Renal cortical epithelial cell (primary cell): ENCODE results near the gene COPRS. TPM values are rescaled to one million over a fixed set of nuclear protein-coding genes. Genes with fewer than 3 reads are reported as not detected.
"Not testable (repeated sequence)": the region's sequence is repeated elsewhere in the genome, so short reads cannot be mapped to it uniquely, and the experiment has no call there.

Source experiments
- DNase-seq: peaks from one replicate; pipeline ENCODE4 v3.0.0-alpha.2; 2011; ENCODE audit warnings: low read depth
- total RNA-seq: library from RNA; depleted of rRNA; stranded (reverse); fragments of >200 nt; gene quantifications from 2 replicates; pipeline ENCODE4 v1.2.3, GENCODE V29; 2014

COPRS gene
- total RNA-seq, 1 donor from 2014 or later: 40.0 TPM

DNA sequence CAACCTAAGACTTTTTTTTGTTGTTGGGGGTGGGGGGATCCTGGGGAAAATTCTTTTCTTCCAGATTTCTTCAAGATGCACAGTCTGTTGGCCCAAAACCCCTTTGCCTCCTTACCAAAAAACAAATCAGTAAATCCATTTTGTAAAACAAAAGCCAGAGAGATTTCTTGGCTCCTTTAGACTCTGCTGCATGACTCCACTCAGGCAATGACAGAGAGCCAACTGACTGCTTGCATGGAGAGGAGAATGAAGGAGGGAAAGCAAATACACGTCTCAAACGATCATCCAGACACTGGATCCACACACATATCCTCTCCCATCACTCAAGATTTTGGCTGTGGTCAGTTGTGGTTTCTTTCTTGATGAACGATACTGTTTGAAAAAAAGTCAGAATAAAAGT lies 13.8 kb downstream of the COPRS start:
- no peak for DNase-seq

DNA sequence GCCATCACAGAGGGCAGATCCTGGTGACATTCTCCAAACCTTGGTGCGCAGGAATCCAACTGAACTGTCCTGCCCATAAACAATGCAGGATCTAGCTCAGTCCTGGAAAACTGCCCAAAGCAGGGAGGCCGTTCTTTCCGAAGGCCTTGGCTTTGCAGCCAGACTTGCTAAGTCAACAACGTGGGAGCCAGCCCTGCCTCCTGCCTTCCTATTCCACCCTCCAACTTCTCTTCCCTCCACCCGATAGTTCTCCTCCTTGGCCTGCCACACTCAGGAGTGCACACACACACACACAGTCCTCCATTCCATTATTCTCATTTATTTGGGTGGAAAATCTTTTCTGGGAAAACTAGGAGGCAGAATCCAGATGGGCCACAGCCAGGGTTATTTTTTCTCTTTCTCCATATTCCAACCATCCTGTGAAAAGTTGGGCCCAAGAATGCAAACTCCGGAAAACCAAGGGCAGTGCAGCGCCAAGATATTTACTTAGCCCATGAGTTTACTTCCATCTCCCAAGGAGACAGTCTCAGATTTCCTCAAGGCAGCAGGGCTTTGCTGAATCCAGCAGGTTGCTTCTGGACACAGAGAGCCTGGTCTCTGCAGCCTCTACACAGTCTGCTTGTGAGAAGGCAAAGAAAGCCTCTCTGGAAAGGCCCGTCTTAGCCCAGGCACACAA lies 15.8 kb downstream of the COPRS start:
- no peak for DNase-seq

DNA sequence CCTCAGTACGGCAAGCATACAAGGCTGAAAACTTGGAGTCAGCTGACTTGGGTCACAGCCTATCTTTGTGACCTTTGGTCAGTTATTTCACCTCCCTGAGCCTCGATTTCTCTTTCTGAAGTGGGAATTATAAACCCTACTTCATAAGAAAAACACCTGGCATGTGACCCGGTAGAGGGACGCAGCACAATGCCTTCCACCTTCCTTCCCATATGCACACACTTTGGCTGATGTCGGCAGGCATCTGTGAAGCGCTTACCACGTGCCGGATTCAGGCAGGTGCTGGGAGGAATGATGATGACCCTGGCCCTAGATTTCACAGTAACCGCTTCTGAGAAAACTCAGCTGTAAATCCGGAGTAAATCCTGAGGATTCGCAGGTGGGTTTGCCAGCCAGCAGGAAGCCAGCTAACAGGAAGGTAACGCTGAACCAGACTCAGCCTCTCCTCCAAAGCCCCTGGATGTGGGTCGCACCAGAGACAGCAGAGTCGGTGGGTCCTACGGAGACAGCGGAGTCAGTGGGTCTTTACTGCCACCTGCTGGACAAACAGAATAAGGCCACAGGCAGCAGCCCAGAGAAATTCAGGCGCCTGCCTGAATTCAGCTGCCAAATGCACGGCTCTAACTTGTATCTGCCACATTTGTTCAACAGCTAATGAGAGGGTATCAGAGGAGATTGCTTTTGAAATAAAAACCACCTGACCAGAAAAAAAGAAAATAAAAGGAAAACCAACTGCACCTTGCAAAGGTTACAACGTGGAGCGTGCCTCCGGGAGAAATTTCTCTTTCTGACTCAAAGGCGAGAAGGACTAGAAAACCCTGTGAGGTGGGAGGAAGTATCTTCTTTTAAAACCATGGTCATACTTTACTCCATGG lies 16.6 kb downstream of the COPRS start:
- DNase-seq: peak; percentile 43

DNA sequence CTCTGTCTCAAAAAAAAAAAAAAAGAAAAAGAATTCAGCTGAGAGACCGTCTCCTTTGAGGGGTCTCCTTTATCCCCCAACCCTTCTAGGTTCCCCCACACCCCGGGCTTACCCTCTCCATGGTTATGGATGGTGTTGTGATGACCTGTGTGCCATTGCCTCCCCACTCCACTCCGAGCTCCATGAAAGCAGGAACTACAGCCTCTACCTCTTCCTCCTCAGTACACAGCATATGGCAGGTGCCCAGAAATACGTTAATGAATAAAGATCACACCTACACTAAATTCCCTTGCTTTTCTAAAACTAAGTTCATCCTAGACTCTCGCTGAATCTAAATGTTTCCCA lies 17.2 kb downstream of the COPRS start:
- no peak for DNase-seq

DNA sequence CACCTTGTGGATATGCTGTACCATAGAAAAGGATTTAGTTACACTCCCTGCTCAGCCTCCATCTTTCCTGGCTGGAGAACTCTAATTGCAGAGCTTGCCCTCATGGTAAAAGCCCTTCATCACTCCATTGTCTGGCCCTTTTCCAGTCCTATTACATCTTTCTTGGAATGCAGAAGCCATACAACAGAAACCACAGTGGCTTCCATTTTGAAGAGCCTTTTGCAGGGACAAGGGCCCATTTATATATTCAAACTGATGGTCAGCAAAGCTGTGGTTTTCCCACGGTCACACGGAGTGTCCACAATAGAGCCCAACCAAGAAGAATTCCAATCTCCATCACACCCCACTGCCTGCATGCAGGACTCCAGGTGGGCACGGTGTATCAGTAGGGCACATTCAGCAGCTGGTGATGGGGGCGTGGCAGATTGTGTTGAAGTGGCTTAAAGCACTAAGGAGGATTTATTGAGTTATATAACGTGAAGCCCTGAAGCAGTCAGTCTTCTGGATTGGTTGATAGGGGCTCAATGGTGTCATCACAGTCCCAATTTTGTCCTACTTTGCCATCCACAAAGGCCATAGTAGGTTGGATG lies 20.3 kb downstream of the COPRS start:
- DNase-seq: no peak

DNA sequence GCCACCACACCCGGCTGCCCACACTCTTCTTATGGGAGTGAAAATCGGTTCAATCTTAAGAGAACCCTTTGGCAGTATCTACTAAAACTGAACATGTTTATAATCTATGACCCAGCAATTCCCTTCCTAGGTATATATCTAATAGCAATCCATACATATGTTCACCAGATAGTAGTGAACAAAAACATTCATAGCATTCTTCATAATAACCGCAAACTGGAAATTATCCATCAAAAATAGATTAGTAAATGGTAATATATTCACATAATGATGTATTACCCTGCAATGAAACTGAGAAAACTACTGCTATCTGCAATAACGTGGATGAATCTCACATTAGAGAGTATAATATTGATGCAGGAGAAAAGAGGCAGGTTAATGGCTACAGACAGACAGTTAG lies 23.1 kb downstream of the COPRS start:
- DNase-seq: no peak

DNA sequence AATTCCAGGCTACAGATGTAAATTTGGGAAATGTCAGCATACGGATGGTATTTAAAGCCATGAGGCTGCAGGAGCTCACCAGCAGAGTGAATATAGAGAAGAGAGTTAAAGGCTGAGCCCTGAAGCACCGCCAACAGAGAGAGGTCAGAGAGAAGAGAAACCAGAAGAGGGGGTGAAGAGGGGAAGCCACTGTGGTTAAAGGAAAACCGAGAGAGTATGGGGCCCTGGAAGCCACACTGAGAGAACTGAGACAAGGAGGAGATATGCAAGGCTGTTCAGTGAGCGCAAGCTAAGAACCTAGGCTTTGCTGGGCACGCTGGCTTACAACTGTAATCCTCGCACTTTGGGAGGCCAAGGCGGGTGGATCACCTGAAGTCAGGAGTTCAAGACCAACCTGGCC lies 24.6 kb downstream of the COPRS start:
- DNase-seq: no peak

DNA sequence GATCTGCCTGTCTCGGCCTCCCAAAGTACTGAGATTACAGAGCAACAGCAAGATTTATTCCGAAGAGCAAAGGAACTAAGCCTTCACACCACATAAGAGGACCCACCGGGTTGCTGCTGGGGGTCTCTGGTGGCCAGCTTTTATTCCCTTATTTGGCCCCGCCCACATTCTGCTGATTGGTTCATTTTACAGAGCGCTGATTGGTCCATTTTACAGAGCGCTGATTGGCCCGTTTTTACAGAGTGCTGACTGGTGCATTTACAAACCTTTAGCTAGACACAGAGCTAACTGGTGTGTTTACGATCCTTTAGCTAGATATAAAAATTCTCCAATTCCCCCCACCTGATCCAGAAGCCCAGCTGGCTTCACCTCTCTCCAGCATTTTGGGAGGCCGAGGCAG lies 26.3 kb downstream of the COPRS start:
- DNase-seq: no peak

DNA sequence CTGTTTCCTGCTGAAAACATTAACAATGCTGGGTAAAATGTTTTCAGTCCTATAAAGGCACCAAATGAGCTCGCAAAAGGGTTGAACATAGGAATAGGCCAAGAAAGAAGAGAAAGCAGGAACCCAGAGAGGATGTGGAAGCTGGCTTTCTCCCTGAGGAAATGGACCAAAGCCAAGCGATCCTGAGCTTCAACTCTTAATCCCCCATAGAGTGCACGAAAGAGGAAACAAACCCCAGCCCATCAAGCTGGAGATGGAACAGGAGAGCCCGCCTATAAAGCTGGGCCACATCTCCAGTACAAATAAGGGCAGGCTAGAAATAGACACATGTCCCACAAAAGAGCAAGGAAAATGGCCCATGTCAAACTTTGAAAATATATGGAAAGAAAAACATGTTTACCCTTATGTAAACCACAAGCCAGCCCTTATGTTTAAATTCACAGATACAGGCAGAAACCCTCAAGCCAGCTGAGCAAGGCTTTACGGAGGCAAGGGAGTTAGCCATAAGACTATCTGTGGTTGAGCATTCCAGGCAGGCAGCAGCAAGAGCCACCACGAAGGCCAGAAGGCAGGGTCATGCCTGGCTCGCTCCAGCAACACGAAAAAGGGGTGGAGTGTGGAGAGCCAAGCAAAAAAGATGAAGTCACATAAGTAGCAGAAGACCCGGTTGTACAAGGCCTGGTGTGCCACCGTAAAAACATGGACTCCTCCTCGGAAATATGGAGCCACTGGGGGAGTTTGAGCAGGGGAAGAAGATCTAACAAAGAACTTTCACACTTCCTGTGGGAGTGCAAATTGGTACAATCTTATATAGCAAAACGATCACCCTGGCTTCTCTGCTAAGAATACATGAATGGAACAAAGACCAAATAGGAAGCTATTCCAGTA lies 27.8 kb downstream of the COPRS start:
- DNase-seq: peak; percentile 43

DNA sequence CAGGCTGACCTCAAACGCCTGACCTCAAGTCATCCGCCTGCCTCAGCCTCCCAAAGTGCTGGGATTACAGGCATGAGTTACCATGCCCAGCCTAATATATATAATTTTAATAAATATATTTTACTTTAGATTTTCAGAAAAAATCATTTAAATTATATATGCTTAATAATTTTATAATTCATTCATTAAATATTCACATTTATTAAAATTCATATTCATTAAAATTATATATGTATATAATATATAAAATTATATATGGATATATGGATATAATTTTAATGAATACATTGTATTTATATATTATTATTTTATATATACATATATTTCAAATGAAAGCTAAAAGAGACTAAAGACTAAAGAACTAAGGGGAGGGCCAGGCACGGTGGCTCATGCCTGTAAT lies 29.4 kb downstream of the COPRS start:
- DNase-seq: no peak

DNA sequence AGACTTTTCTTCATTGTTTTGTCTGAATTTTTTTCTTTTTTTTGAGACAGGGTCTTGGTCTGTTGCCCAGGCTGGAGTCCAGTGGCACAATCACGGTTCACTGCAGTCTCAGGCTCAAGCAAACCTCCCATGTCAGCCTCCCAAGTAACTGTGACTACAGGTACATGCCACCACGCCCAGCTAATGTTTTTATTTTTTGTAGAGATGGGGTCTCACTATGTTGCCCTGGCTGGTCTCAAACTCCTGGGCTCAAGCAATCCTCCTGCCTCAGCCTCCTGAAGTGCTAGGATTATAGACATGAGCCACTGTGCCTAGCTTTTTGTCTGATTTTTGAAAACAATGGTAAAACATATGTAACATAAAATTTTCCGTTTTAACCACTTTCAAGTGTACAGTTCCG lies 30.1 kb downstream of the COPRS start:
- not testable (repeated sequence) for DNase-seq

DNA sequence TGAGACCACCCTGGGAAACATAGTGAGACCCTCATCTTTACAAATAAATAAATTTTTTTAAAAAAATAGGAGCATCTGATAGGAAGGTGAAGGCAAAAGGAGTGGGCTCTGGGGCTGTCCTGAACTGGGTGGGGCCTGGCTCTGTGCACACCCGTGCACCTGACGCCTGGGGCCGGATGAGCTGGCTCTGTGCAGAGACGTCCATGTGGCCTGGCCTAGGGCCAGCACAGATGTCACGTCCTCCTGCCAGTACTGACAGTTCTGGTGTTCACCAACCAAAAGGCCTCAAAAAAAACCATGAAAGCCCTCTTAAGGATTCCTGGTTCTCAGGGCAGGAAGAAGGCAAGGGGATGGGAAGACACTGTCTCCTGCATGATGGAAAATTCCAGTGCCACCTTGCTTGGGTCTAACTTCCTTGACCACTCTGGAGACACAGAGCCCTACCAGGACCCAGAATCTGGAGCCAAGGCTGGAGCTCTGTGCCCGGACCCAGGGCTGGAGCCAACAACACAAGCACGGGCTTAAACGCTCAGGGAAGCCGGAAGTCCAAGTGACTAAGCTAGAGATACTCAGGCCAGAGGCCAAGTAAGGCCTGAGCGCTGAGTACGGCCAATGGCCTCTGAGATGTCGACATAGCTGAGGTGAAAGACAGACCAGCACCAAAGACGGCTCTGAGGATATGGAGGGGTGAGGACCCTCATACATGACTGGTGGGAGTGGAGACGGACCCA lies 32.9 kb downstream of the COPRS start:
- no peak for DNase-seq

DNA sequence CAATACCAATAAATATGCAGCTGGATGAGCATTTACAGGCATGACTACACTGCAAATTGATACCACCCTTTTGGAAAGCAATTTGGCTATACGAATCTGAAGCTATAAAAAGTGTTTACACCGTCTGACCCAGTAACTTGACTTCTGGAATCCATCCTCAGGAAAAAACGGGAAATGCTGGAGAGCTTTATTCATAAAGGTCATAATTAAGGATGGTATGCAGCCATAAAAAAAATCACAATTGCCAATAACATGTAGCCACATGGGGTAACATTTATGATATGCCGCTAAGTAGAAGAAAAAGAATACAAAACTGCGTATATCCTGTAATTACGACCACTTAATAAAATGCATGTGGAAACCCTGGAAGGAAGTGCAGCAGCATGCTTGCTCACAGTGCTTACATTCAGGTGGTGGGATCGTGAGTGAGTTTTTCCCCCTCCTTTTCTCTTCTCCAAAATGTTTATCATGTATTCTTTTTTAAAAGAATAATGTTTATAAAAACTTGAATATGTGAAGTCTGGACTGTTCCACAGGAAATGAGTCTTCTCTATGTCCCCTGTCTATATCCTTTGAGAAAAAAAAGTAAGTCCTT lies 34.2 kb downstream of the COPRS start:
- no peak for DNase-seq

DNA sequence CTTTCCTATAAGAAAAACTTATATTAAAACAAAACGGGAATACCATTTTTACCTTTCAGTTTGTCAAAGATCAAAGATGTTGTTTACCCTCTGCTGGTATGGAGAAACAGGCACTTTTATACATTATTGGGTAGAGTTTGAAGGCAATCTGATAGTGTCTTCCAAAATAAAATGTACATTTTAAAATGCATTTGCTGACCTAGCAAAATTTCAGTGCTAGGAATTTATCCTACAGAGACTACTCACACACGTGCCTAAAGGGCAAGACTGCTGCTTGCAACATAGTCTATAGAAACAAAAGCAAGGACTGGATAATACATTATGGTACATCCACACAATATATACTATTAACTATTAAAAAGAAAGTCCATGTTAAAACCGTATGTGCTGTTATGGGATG lies 36.0 kb downstream of the COPRS start:
- no peak for DNase-seq

DNA sequence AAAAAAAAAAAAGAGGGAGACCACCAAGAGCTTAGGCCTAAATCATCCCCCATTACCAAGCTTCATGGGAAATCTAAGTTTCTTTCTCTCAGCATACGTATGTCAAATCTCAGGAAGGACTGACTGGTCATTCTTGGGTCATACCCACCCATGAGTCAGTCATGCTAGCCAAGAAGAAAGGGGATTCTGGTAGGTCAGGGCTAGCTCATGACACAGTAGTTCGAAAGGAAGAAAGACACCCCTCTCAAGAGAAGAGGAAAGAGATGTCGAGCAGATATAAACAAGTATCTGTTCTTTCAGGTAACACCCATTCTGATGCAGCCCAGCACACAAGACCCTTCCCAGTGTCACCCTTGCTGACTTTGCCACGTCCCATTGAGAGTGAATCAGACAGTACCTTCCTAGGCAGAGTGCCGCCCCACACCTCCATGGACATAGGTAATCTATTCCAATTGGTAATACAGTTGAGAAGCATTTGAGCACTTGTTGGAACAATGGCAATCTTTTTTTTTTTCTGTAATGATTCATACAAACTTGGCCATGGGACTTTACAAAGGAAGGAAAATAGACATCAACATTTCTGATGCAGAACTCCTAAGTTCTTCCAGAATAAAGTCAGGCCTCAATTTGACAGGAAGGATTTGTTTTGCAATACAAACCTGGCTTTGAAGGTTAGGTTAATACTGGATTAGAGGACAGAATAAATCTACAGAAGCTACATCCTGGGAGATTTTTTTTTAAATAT lies 38.2 kb downstream of the COPRS start:
- DNase-seq: peak; percentile 36

DNA sequence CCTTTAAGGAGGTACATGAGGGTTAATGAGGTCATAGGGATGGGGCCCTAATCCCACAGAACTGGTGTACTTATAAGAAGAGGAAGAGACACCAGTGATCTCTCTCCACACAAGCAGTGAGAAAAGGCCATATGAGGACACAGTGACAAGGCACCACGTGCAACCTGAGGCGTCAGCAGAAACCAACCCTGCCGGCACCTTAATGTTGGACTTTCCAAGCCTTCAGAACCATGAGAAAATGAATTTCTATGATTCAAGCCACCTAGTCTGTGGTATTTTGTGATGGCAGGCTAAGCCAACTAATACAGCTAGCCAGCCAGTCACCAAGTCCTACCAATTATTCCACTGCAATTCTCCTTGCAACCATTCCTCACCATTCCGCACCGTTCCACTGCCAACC lies 39.5 kb downstream of the COPRS start:
- DNase-seq: no peak

DNA sequence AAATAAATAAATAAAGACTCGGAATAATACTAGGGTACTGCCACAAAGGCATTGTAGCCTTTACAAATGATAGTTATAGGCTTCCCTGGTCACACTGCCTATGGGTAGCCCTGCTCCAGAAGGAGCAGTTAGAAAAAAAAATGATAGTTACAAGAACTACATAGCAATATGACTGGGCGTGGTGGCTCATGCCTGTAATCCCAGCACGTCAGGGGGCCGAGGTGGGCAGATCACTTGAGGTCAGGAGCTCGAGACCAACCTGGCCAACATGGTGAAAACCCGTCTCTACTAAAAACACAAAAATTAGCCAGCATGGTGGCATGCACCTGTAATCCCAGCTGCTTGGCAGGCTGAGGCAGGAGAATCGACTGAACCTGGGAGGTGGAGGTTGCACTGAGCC lies 40.2 kb downstream of the COPRS start:
- not testable (repeated sequence) for DNase-seq

DNA sequence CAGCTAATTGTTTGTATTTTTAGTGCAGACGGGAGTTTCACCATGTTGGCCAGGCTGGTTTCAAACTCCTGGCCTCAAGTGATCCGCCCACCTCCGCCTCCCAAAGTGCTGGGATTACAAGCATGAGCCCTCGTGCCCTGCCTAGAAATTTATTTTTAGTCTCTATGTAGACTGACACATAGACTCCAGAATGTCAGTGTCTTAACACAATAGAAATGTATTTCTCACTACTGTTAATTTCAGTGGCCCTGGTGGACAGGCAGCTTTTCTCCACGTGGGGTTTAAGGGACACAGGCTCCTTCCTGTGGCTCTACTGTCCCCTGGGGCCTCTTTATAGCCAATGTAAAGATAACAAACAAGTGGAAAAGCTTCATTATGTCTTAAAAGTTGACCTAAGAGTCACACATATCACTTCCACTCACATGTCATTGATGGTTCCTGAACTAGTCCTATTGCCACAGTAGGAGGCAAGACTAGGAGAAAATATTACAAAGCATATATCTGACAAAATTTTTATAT lies 43.8 kb downstream of the COPRS start:
- no peak for DNase-seq

DNA sequence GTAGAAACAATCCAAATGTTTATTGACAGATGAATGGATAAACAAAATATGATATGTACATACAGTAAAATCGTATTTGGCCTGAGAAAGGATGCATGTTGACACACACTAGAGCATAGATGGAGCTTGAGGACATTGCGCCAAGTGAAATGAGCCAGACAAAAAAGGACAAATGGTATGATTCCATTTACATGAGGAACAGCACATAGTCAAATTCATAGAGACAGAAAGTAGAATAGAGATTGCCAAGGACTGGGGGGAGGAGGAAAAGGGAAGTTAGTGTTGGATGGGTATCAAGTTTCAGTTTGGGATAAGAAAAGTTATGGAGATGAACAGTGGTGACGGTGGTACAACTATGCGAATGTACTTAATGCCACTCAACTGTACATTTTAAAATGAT lies 47.9 kb downstream of the COPRS start:
- no peak for DNase-seq

DNA sequence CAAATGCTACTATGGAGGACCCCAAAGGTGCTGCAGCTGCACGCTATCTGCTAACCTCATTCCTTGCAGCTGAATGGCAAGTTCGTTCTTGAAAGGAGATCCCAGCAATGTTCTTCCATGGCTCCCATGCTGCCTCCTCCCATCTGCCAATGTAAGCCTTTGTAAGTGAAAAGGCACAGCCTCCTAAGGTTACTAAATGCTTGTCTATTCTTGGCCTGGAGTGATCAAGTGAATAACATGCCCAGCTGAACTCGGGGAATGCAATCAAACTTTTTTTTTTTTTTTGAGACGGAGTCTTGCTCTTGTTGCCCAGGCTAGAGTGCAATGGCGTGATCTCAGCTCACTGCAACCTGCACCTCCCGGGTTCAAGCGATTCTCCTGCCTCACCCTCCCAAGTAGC lies 49.2 kb downstream of the COPRS start:
- DNase-seq: peak; percentile 62
